GM23248 (cell line): ENCODE measurements around the gene GSDME. TPM values are rescaled to one million over a fixed set of nuclear protein-coding genes. Genes with fewer than 3 reads are reported as not detected.
A peak's percentile ranks its signal among the peaks of the same experiment; 100 is the strongest.

Experiments
- DNase-seq: peaks from one replicate; pipeline ENCODE4 v3.0.0-alpha.2; 2015
- H2AFZ ChIP-seq: fragments of 200-600 bp; sonication (generic); 2 replicates; pipeline ENCODE4 v1.6.1; 2016; ENCODE audit warnings: antibody characterized with exemption
- H3F3A ChIP-seq: fragments of 200-600 bp; sonication (generic); 2 replicates; pipeline ENCODE4 v1.6.1; 2016; ENCODE audit warnings: mild to moderate bottlenecking, antibody characterized with exemption, mixed run types; ENCODE audit not compliant: insufficient read depth
- H3K27ac ChIP-seq: fragments of 200-600 bp; sonication (generic); 2 replicates; pipeline ENCODE4 v1.5.1; 2016; ENCODE audit warnings: mild to moderate bottlenecking
- H3K27me3 ChIP-seq: fragments of 200-600 bp; sonication (generic); replicated peaks from 2 replicates; pipeline ENCODE4 v1.6.1; 2016; ENCODE audit warnings: mild to moderate bottlenecking; ENCODE audit not compliant: insufficient read depth
- H3K36me3 ChIP-seq: fragments of 200-600 bp; sonication (generic); 2 replicates; pipeline ENCODE4 v1.6.1; 2016; ENCODE audit warnings: low read depth, mild to moderate bottlenecking
- H3K4me1 ChIP-seq: fragments of 200-600 bp; sonication (generic); 2 replicates; pipeline ENCODE4 v1.6.1; 2016; ENCODE audit warnings: mild to moderate bottlenecking; ENCODE audit not compliant: insufficient read depth
- H3K4me2 ChIP-seq: fragments of 200-600 bp; sonication (generic); one replicate; pipeline ENCODE4 v1.6.1; 2016; ENCODE audit warnings: mild to moderate bottlenecking; ENCODE audit not compliant: unreplicated experiment
- H3K4me3 ChIP-seq: fragments of 200-600 bp; sonication (generic); 2 replicates; pipeline ENCODE4 v1.5.1; 2016; ENCODE audit warnings: mild to moderate bottlenecking
- H3K79me2 ChIP-seq: fragments of 200-600 bp; sonication (generic); 2 replicates; pipeline ENCODE4 v1.6.1; 2016; ENCODE audit warnings: mild to moderate bottlenecking; ENCODE audit not compliant: insufficient read depth
- H3K9ac ChIP-seq: fragments of 200-600 bp; sonication (generic); 2 replicates; pipeline ENCODE4 v1.6.1; 2016; ENCODE audit warnings: mild to moderate bottlenecking
- H3K9me2 ChIP-seq: fragments of 200-600 bp; sonication (generic); 2 replicates; pipeline ENCODE4 v1.6.1; 2016; ENCODE audit warnings: mixed run types, mild to moderate bottlenecking, moderate library complexity; ENCODE audit not compliant: insufficient read depth
- H3K9me3 ChIP-seq: fragments of 200-600 bp; sonication (generic); one replicate; pipeline ENCODE4 v1.6.1; 2017; ENCODE audit warnings: low read depth
- H4K20me1 ChIP-seq: fragments of 200-600 bp; sonication (generic); 2 replicates; pipeline ENCODE4 v1.6.0; 2016; ENCODE audit not compliant: insufficient read depth
- EZH2 ChIP-seq: fragments of 200-600 bp; sonication (generic); IDR thresholded peaks from 2 replicates; pipeline ENCODE4 v1.6.1; 2018; ENCODE audit warnings: antibody characterized with exemption, mild to moderate bottlenecking; ENCODE audit not compliant: insufficient read depth, poor library complexity, severe bottlenecking
- EZH2phosphoT487 ChIP-seq: fragments of 200-600 bp; sonication (generic); IDR thresholded peaks from 2 replicates; pipeline ENCODE4 v1.6.1; 2018; ENCODE audit warnings: antibody characterized with exemption, moderate library complexity, mild to moderate bottlenecking, low read depth; ENCODE audit not compliant: insufficient read depth
- WGBS, 2 experiments: methylation state at CpG; one replicate each; pipeline ENCODE4 v1.1.6; 2015 to 2017; ENCODE audit warnings: low lambda C conversion rate in 2 of 2, low coverage in 1 of 2; ENCODE audit errors: missing lambda C conversion rate in 2 of 2; 5-methylcytosine and 5-hydroxymethylcytosine counted together
- in situ Hi-C: fragments of 300-500 bp; cut with MboI; formaldehyde crosslinking; loops from 2 replicates; pipeline ENCODE4 v1.15.0; 2020
- polyA plus RNA-seq: library from polyadenylated mRNA; unstranded; fragments of >200 nt; fragmentation: Nextera tagmentation; extraction: Ambion mirVana; gene quantifications from 2 replicates; pipeline ENCODE4 v1.2.1, GENCODE V29; 2016
- total RNA-seq: library from RNA; depleted of rRNA; stranded (reverse); fragments of >200 nt; shearing (Covaris generic); gene quantifications from 2 replicates; pipeline ENCODE4 v1.2.3, GENCODE V29; 2014

GSDME gene
- total and polyA plus RNA-seq, 2 experiments from 2014 or later, result 39.4 to 49.4 TPM

DNA sequence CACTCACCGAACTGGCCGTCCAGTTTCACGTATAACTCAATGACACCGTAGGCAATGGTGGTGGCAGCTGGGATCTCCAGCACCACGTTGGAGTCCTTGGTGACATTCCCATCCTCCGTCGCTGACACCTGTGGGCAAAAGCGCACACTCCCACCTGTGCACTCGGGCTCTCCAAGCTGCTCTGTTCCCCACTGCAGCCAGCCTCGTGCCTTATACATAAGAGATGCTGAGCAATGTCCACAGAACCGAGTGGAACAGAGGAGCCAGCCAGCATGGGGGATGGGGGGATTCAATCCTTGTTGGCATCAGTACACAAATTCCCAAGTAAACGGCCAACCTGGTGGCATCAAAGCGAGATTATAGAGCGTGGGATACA lies 40.0 kb downstream of the GSDME start:
- Histone ChIP-seq H3K27me3 (no peaks in the 10 kb centered on the region), H4K20me1 (no peaks in the 10 kb centered on the region), H2AFZ (no peak overlapping the region), H3K9me2 (no peaks in the 10 kb centered on the region), H3K9me3 (no peaks in the 10 kb centered on the region), H3F3A (no peaks in the 10 kb centered on the region), H3K4me3 (no peak overlapping the region), H3K79me2 (no peaks in the 10 kb centered on the region), H3K36me3 (no peaks in the 10 kb centered on the region), H3K9ac (no peak overlapping the region), H3K4me2 (no peak overlapping the region), H3K4me1 (peaks cover 4% of the 10 kb centered on the region; the same call in 1 of the 2 replicates), H3K27ac (no peak overlapping the region)
- TF ChIP-seq EZH2 (no peak), EZH2phosphoT487 (no peak)
- in situ Hi-C loops, result no loop called here
- no peak for DNase-seq
- WGBS, 2 experiments, result 94 to 96% methylated on average over 14 of the region's 14 CpGs

DNA sequence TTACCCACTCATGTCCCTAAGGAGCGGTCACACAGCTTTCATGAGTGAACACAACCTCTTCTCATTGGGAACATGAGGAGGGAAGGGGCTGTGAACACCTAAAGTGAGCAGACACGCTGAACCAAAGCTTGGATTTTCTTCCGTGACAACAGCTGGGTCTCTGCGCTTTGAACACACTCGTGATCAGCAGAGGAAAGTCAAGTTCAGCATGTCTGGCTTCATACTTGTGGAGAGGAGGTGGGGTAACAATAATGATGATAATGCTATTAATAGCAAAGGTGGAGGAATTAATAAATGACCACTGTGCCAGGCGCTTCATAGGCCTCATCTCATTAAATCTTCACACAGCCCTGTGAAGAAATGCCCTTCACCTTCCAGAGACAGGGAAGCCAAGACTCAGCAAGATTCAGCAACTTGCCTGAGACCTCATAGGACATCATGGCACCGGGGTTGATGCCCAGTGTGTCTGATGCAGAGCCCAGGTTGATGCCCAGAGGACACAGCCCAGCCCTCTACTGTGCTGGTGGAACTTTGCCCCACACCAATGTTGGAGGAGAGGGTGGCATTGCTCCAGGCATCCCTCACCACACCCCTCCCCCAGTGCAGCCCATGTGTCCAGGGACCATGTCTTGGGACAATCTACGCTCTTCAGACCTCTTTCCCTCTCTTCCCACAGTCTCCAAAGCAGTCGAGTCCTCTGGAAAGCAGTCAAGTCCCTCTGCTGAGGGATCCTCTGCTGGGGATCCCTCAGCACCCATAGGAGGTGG lies 40.6 kb downstream of the GSDME start:
- H3K9me3 ChIP-seq, result no peaks in the 10 kb centered on the region
- DNase-seq, result no peak
- no peaks in the 10 kb centered on the region; the same call in 1 of the 2 replicates for H3K4me1 ChIP-seq
- no peak overlapping the region for H3K9ac ChIP-seq
- TF ChIP-seq EZH2 (no peak), EZH2phosphoT487 (no peak)
- no peaks in the 10 kb centered on the region for H3F3A ChIP-seq
- in situ Hi-C loops, result no loop called here
- 83 to 86% methylated on average over 9 of the region's 9 CpGs for WGBS, 2 experiments
- no peaks in the 10 kb centered on the region for H3K27me3 ChIP-seq
- no peaks in the 10 kb centered on the region for H3K79me2 ChIP-seq
- no peak overlapping the region for H3K4me3 ChIP-seq
- no peaks in the 10 kb centered on the region for H4K20me1 ChIP-seq
- no peaks in the 10 kb centered on the region for H3K36me3 ChIP-seq
- H3K27ac ChIP-seq, result no peak overlapping the region
- no peak overlapping the region for H3K4me2 ChIP-seq
- no peaks in the 10 kb centered on the region for H3K9me2 ChIP-seq
- H2AFZ ChIP-seq, result no peak overlapping the region

DNA sequence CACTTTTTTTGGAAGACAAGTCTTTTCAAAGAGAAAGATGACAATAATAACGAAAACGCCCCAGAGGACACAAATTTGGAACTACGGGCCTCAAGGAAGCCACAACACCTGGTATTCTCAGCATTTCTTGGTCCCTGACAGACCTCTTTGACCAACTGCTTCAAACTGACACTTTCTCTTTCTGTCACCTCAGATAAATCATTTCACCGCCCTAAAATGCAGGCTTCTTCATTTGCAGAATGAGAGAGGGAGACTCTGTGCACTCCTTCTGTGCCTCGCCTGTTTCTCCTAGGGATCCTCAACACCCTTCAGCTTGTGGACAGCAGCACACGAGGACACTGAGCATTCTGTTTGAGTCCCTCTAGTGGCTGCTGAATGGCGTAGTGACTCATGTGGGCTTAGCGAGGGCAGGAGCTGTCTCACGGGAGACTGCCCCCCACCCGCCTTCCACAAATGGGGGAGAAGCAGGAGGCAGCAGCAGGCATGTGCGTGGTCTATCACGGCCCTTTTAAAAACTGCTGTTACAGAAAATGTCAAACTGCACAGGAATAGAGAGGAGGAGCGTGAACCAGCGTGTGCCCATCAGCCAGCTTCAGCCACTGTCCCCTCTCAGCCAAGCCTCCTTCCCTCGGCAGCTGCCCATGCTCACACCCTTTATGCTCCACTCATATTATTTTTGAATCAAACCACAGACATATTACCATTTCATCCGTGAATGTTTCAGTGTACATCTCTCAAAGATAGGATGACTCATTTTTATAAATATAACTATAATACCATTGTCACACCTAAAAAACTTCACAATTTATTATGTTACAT lies 41.4 kb downstream of the GSDME start:
- Histone ChIP-seq H3K79me2 (no peaks in the 10 kb centered on the region), H3K27ac (no peak overlapping the region), H3K9me3 (no peaks in the 10 kb centered on the region), H3K4me2 (no peak overlapping the region), H3K27me3 (no peaks in the 10 kb centered on the region), H3K9ac (no peak overlapping the region), H4K20me1 (no peaks in the 10 kb centered on the region), H2AFZ (no peak overlapping the region), H3K4me1 (no peaks in the 10 kb centered on the region; the same call in 1 of the 2 replicates), H3F3A (no peaks in the 10 kb centered on the region), H3K4me3 (no peak overlapping the region), H3K36me3 (no peaks in the 10 kb centered on the region), H3K9me2 (no peaks in the 10 kb centered on the region)
- WGBS, 2 experiments, result 56 to 59% methylated on average over 16 of the region's 16 CpGs
- no peak for TF ChIP-seq EZH2phosphoT487
- TF ChIP-seq EZH2, result no peak
- DNase-seq, result peak; percentile 74
- in situ Hi-C loops, result no loop called here

DNA sequence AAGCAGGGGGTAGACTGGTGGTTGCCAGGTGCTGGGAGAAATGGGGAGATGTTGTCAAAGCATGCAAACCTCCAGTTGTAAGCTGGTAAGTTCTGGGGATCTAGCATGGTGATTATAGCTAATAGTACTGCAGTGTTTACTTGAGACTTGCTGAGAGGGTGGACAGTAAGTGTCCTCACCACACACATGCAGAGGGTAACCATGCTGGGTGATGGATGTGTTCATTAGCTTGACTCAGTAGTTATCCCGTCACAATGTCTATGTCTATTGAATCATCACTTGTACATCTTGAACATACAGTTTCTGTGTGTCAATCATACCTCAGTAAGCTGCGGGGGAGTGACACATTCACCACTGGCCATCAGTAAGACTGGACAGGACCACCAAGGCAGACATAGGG lies 42.1 kb downstream of the GSDME start:
- H3F3A ChIP-seq, result no peaks in the 10 kb centered on the region
- H3K79me2 ChIP-seq, result no peaks in the 10 kb centered on the region
- no peak overlapping the region for H3K27ac ChIP-seq
- H3K4me2 ChIP-seq, result no peak overlapping the region
- no peak overlapping the region for H3K4me3 ChIP-seq
- in situ Hi-C loops, result no loop called here
- no peak for TF ChIP-seq EZH2
- H3K9me3 ChIP-seq, result no peaks in the 10 kb centered on the region
- no peaks in the 10 kb centered on the region for H3K27me3 ChIP-seq
- 92 to 95% methylated on average over 2 of the region's 2 CpGs for WGBS, 2 experiments
- H3K9ac ChIP-seq, result no peak overlapping the region
- H3K9me2 ChIP-seq, result no peaks in the 10 kb centered on the region
- H3K36me3 ChIP-seq, result no peaks in the 10 kb centered on the region
- DNase-seq, result no peak
- H3K4me1 ChIP-seq, result no peaks in the 10 kb centered on the region; the same call in 1 of the 2 replicates
- no peak overlapping the region for H2AFZ ChIP-seq
- no peaks in the 10 kb centered on the region for H4K20me1 ChIP-seq
